HG03159 (cell line): ENCODE measurements around the gene PRKAB1.
"Not testable (repeated sequence)": the region's sequence is repeated elsewhere in the genome, so short reads cannot be mapped to it uniquely, and the experiment has no call there.

Experiments
- ATAC-seq: cut with Tn5 transposase; IDR thresholded peaks from one replicate; pipeline ENCODE4 v1.9.1; 2021; ENCODE audit warnings: mild to moderate bottlenecking, moderate library complexity; ENCODE audit not compliant: unreplicated experiment

The PRKAB1 gene

DNA sequence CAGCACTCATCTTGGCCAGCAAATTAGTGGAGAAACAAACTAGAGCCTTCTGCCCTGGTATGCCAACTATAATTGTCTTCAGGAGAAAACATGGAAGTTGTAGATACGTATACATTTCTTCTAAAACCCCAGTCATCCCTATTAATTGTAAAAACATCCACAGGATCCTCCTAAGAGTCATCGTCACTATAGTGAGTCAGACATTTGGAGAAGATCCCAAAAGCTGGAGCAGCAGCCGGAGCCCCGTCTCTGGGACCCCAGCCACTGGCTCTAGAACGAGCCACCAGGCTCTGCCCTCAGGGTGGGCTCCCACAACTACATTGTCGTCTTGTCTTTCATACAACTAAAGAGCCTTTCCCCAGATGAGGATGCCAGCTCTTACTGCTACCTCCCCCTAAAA lies 15.5 kb downstream of the PRKAB1 start:
- ATAC-seq: no peak

GRCh38 chr12:119683816-119684215 lies 15.9 kb downstream of the PRKAB1 start:
- ATAC-seq: no peak

DNA sequence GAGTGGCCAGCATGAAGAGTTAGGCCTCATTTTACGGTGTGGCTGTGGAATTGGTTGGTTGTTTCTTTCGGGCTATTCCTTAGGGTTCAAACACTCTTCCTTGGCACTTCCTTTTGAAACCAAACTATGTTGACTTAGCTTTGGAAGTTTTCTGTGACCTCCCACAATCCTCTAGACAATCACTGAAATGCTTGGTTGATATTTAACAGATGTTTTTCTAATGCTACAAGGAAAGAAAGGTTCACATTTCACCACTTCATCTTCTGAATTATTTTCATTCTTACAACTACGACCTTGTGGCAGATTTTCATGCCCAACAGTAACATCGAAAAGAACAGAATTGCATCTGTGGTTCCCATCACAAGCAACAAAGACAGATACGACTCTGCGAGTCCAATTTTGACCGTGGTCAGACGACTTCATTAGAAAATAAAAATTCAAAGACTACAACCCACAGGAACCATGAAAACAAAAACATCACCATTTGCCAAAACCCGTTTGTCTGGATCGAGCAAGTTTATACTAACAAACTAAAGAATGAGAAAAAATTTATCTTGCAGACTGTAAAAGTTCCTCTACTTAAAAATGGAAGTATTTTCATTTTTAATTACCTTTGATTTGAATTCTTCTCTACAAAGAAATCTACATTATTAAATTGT lies 16.9 kb downstream of the PRKAB1 start:
- no peak for ATAC-seq

- no peak for ATAC-seq
Observed at GRCh38 chr12:119685375-119685774, 17.4 kb downstream of the PRKAB1 start.

- ATAC-seq: no peak
Observed at GRCh38 chr12:119686355-119686754, 18.4 kb downstream of the PRKAB1 start.

GRCh38 chr12:119686776-119687175 lies 18.8 kb downstream of the PRKAB1 start:
- ATAC-seq: no peak

GRCh38 chr12:119687406-119687805 lies 19.5 kb downstream of the PRKAB1 start:
- ATAC-seq: no peak

DNA sequence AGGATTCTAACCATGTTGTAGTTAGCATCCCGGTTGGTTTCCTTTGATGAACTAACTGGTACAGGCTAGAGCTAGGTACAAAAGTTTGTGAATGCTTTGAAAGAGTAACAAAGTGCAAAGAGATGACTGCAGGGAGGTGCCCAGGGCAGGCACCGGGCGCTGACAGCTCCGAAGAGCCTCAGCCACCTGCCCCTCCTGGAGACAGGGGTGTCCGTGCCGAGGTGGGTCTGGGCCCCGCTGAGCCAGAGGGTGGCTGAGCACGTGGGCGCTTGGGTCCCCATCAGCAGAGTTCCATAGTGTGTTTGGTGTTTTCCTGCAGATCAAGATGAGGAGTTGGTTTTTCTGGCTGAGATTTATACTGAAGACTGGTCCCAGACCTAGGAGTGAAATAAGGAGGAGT lies 19.9 kb downstream of the PRKAB1 start:
- no peak for ATAC-seq

GRCh38 chr12:119689935-119690500 lies 22.1 kb downstream of the PRKAB1 start:
- ATAC-seq: no peak

- no peak for ATAC-seq
Observed at GRCh38 chr12:119691202-119691810, 23.4 kb downstream of the PRKAB1 start.

- ATAC-seq: no peak
Observed at GRCh38 chr12:119692410-119692809, 24.5 kb downstream of the PRKAB1 start.

DNA sequence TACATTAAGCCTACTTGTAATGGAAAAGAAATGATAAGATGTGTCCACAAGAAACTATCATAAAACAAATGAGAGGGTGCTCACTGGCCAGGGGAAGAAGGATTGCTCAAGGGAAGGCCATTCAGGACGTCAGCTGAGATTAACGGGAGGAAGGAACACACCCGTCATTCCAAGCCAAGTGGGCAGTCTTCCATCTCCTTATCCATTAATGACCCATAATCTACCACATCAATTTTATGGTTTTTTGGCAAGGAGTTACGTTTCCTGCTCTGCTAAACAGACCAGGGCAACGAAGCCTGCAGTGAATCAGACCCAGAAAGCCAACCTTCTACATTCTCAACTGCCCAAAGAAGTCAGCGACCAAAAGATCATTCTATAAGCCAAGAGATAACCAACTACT lies 25.1 kb downstream of the PRKAB1 start:
- ATAC-seq: no peak

DNA sequence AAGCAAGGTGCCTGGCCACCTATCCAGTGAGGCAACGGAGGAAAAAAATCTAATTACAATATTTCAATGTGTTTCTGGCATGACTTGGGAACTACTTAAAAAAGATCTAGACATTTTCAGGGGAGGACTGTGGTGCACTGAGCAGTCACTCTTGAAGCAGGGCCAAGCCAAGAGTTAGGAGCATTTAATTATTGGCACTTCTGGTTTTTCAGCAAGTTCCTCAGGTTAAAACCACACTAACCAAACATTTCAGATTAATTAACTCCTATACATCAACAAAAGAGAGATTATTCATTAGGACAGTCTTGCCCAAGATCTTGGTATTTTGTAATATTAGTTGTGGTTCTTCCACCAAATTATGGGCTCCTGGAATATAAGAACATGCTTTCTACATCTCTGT lies 25.6 kb downstream of the PRKAB1 start:
- no peak for ATAC-seq

GRCh38 chr12:119694111-119694510 lies 26.2 kb downstream of the PRKAB1 start:
- ATAC-seq: no peak

- ATAC-seq: no peak
Observed at GRCh38 chr12:119695034-119695433, 27.1 kb downstream of the PRKAB1 start.

GRCh38 chr12:119696943-119697342 lies 29.0 kb downstream of the PRKAB1 start:
- ATAC-seq: no peak

DNA sequence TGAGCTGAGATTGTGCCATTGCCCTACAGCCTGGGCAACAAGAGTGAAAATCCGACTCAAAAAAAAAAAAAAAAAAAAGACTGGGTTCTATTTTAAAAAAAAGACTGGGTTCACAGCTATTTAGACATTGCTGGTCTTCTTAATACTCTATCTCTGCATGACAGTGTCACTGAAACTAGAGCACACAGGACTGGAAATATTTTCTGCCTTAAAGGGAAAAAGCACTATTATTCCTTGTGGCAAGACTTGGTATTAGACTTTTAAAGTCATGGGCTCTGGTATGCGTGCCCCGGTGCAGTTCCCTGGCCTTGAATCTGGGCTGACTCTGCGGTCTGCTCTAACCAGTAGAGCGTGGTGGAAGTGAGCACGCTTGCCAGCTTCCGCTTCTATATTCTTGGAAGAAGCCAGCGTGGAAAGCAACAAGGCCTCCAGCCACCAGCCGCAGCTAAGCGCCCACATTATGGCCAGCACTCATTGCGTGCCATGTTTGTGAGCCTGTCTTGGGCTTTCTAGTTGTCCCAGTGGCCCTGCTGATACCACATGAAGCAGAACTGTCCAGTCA lies 31.3 kb downstream of the PRKAB1 start:
- ATAC-seq: no peak

DNA sequence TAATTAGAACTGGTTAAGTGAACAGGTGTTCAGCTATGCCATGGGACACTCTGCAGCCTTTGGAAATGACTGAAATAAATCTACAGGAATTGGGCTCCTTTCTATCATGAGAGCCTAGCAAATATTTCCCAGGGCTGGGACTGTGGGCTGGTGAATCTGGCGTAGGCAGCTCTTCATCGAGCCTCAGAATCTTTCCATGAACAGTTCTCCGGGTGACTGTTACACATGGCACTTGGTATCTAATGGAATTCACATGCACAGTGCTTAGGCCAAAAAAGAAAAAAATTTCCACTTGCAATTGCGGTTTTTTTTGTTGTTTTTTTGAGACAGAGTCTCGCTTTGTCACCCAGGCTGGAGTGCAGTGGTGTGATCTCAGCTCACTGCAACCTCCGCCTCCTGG lies 32.1 kb downstream of the PRKAB1 start:
- ATAC-seq: no peak

DNA sequence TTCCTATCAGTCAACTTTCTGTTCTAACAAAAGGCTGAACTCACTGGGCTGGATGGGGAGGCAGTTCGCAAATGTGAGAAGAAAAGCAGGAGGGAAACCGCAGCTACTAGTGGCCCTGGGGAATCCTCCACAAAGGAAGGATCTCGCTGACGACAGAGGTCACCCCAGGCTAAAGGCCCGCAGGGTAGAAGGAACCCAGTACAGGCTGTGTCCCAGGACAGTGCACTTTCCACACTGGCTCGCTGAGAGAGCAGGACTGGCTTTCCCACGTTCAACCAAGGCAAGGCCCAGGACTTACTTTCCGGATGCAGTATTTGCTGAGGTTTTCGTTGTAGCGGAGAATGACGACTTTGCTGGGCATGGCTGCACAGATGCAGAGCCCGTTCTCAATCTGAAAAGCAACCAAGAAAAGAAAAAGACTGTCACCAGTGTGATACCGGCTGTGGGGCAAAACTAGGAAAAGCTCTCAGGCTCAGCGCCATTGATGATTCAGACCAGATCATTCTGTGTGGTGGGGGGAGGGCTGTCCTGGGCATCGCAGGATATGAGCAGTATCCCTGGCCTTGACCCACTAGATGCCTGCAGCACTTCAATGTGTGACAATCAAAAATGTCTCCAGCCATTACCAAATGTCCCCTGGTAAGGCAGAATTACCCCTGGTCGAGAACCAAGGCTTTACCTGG lies 36.3 kb downstream of the PRKAB1 start:
- ATAC-seq: no peak

- ATAC-seq: no peak
Observed at GRCh38 chr12:119705182-119705581, 37.2 kb downstream of the PRKAB1 start.

- not testable (repeated sequence) for ATAC-seq
Observed at GRCh38 chr12:119706427-119706826, 38.5 kb downstream of the PRKAB1 start.
